C4-2B (cell line): Measurements from ENCODE around the gene RB1.

Source experiments
- CTCF ChIP-seq: fragments of 450-650 bp; conservative IDR thresholded peaks from 2 replicates; pipeline ENCODE4 v1.5.1; 2017; ENCODE audit warnings: mild to moderate bottlenecking
- ZFX ChIP-seq: fragments of 450-650 bp; IDR thresholded peaks from 2 replicates; pipeline ENCODE4 v1.6.1; 2017

GRCh38 chr13:48400850-48401291 lies 97.3 kb downstream of the RB1 start:
- TF ChIP-seq CTCF (no peak), ZFX (no peak)
